MM.1S (cell line): Measurements from ENCODE around the gene ADCY9.

Experiments used
- DNase-seq: peaks from one replicate; pipeline ENCODE4 v3.0.0-alpha.2; 2015
- H2AFZ ChIP-seq: fragments of 300-600 bp; sonication (generic); 2 replicates; pipeline ENCODE4 v1.6.0; 2016; ENCODE audit warnings: antibody characterized with exemption, low read length
- H3F3A ChIP-seq: fragments of 300-600 bp; sonication (generic); 2 replicates; pipeline ENCODE4 v1.6.1; 2016; ENCODE audit warnings: mild to moderate bottlenecking, antibody characterized with exemption, low read length, moderate library complexity, mixed read lengths; ENCODE audit not compliant: insufficient read depth
- H3K27ac ChIP-seq: fragments of 300-600 bp; sonication (generic); 2 replicates; pipeline ENCODE4 v1.5.1; 2016; ENCODE audit warnings: mild to moderate bottlenecking, low read length
- H3K27me3 ChIP-seq: fragments of 300-600 bp; sonication (generic); replicated peaks from 2 replicates; pipeline ENCODE4 v1.6.0; 2016; ENCODE audit warnings: low read length; ENCODE audit not compliant: insufficient read depth
- H3K36me3 ChIP-seq: fragments of 300-600 bp; sonication (generic); replicated peaks from 2 replicates; pipeline ENCODE4 v1.6.1; 2016; ENCODE audit warnings: mild to moderate bottlenecking, low read length, mixed read lengths; ENCODE audit not compliant: insufficient read depth
- H3K4me1 ChIP-seq: fragments of 300-600 bp; sonication (generic); 2 replicates; pipeline ENCODE4 v1.6.1; 2016; ENCODE audit warnings: low read length, mixed read lengths
- H3K4me2 ChIP-seq: fragments of 300-600 bp; sonication (generic); 2 replicates; pipeline ENCODE4 v1.6.0; 2016; ENCODE audit warnings: low read depth, low read length
- H3K4me3 ChIP-seq: fragments of 300-600 bp; sonication (generic); 2 replicates; pipeline ENCODE4 v1.5.1; 2016; ENCODE audit warnings: low read length, mixed read lengths
- H3K79me2 ChIP-seq: fragments of 300-600 bp; sonication (generic); 2 replicates; pipeline ENCODE4 v1.6.1; 2016; ENCODE audit warnings: mixed run types, low read length, mixed read lengths
- H3K9ac ChIP-seq: fragments of 300-600 bp; sonication (generic); 2 replicates; pipeline ENCODE4 v1.6.1; 2016; ENCODE audit warnings: low read length, mixed read lengths
- H3K9me2 ChIP-seq: fragments of 300-600 bp; sonication (generic); replicated peaks from 2 replicates; pipeline ENCODE4 v1.6.1; 2016; ENCODE audit warnings: mild to moderate bottlenecking, low read length, mixed read lengths; ENCODE audit not compliant: insufficient read depth
- H3K9me3 ChIP-seq: fragments of 300-600 bp; sonication (generic); replicated peaks from 2 replicates; pipeline ENCODE4 v1.6.1; 2016; ENCODE audit warnings: mild to moderate bottlenecking, low read length, mixed read lengths; ENCODE audit not compliant: insufficient read depth
- H4K20me1 ChIP-seq: fragments of 300-600 bp; sonication (generic); 2 replicates; pipeline ENCODE4 v1.6.1; 2016; ENCODE audit warnings: mild to moderate bottlenecking, low read length, moderate library complexity, mixed read lengths; ENCODE audit not compliant: insufficient read depth
- CTCF ChIP-seq: fragments of 300-600 bp; sonication (generic); IDR thresholded peaks from 2 replicates; pipeline ENCODE4 v1.5.1; 2016; ENCODE audit warnings: antibody characterized with exemption, low read length, mixed read lengths
- EZH2 ChIP-seq: fragments of 300-600 bp; sonication (generic); optimal IDR thresholded peaks from 2 replicates; pipeline ENCODE3; 2017; ENCODE audit warnings: low read depth, mild to moderate bottlenecking, antibody characterized with exemption, low read length, mixed read lengths
- EZH2phosphoT487 ChIP-seq: fragments of 300-600 bp; sonication (generic); IDR thresholded peaks from 2 replicates; pipeline ENCODE4 v1.6.1; 2018; ENCODE audit warnings: antibody characterized with exemption, low read length

ADCY9 gene

GRCh38 chr16:4152267-4152666, 36.0 kb upstream of the ADCY9 start:
- no peaks in the 10 kb centered on the region for H3K4me1 ChIP-seq
- DNase-seq: no peak
- H3K9me3 ChIP-seq: no peaks in the 10 kb centered on the region
- H4K20me1 ChIP-seq: no peaks in the 10 kb centered on the region
- H3K9me2 ChIP-seq: no peaks in the 10 kb centered on the region
- no peak overlapping the region for H3K9ac ChIP-seq
- TF ChIP-seq CTCF: no peak
- no peak for TF ChIP-seq EZH2phosphoT487
- no peak for TF ChIP-seq EZH2
- no peak overlapping the region for H3K27ac ChIP-seq
- no peak overlapping the region for H3K4me3 ChIP-seq
- H3K36me3 ChIP-seq: no peaks in the 10 kb centered on the region
- no peaks in the 10 kb centered on the region for H3F3A ChIP-seq
- H2AFZ ChIP-seq: no peak overlapping the region
- H3K79me2 ChIP-seq: no peaks in the 10 kb centered on the region
- peaks cover 3% of the 10 kb centered on the region; the same call in 1 of the 2 replicates for H3K27me3 ChIP-seq
- no peak overlapping the region for H3K4me2 ChIP-seq

GRCh38 chr16:4147236-4147635, 31.0 kb upstream of the ADCY9 start:
- Histone ChIP-seq H3K27me3 (peaks cover 2% of the 10 kb centered on the region; the same call in 1 of the 2 replicates), H3K36me3 (no peaks in the 10 kb centered on the region), H3K4me3 (no peak overlapping the region), H3K79me2 (no peaks in the 10 kb centered on the region), H3K9ac (no peak overlapping the region), H2AFZ (no peak overlapping the region), H3K9me3 (no peaks in the 10 kb centered on the region), H3F3A (no peaks in the 10 kb centered on the region), H3K27ac (no peak overlapping the region), H3K4me2 (no peak overlapping the region), H3K9me2 (no peaks in the 10 kb centered on the region), H3K4me1 (no peaks in the 10 kb centered on the region), H4K20me1 (no peaks in the 10 kb centered on the region)
- no peak for DNase-seq
- no peak for TF ChIP-seq EZH2phosphoT487
- no peak for TF ChIP-seq CTCF
- TF ChIP-seq EZH2: no peak

GRCh38 chr16:4142268-4142667, 26.0 kb upstream of the ADCY9 start:
- Histone ChIP-seq H4K20me1 (no peaks in the 10 kb centered on the region), H3K36me3 (no peaks in the 10 kb centered on the region), H3K79me2 (no peaks in the 10 kb centered on the region), H3K27ac (no peak overlapping the region), H3K4me2 (no peak overlapping the region), H3F3A (no peaks in the 10 kb centered on the region), H3K9ac (no peak overlapping the region), H3K4me3 (no peak overlapping the region), H3K9me2 (no peaks in the 10 kb centered on the region), H3K4me1 (no peaks in the 10 kb centered on the region), H2AFZ (no peak overlapping the region), H3K9me3 (no peaks in the 10 kb centered on the region), H3K27me3 (no peaks in the 10 kb centered on the region)
- TF ChIP-seq CTCF: no peak
- TF ChIP-seq EZH2phosphoT487: no peak
- TF ChIP-seq EZH2: no peak
- DNase-seq: no peak
